Mammary epithelial cell (primary cell): Measurements from ENCODE around the gene RBP4.

Experiments
- CTCF ChIP-seq, 2 donors: IDR thresholded peaks in 1 of 2; conservative IDR thresholded peaks in 1 of 2; 2 replicates each; pipeline ENCODE4 v1.5.1; 2011 to 2012; ENCODE audit warnings: inconsistent platforms in 2 of 2, low read length in 2 of 2, mild to moderate bottlenecking in 2 of 2, control low read depth in 1 of 2, low read depth in 1 of 2; ENCODE audit not compliant: insufficient read depth in 1 of 2; ENCODE audit errors: extremely low read depth in 1 of 2
- EZH2 ChIP-seq: IDR thresholded peaks from 2 replicates; pipeline ENCODE4 v1.6.1; 2012; ENCODE audit warnings: low read length, inconsistent platforms, borderline replicate concordance

- TF ChIP-seq CTCF (conservative IDR thresholded peaks at IDR 0.05 in 1 of 2, IDR thresholded peaks at IDR 0.05 in 1 of 2; ENCODE audit: extremely low read depth in 1 of 2, insufficient read depth in 1 of 2, low read depth in 1 of 2, low read length in 2 of 2) (no peak), EZH2 (no peak)
Observed at GRCh38 chr10:93577565-93577964, 23.5 kb downstream of the RBP4 start.
